Central memory CD8-positive, alpha-beta T cell (primary cell): ENCODE results near the gene MAFF.
"Not testable (repeated sequence)": the region's sequence is repeated elsewhere in the genome, so short reads cannot be mapped to it uniquely, and the experiment has no call there.

Source experiments
- ATAC-seq: fragments of 150-1000 bp; cut with Tn5 transposase; replicated peaks from 2 replicates; pipeline ENCODE4 v1.10.0; 2022; ENCODE audit warnings: mild to moderate bottlenecking, moderate FRiP score, moderate number of reproducible peaks; ENCODE audit not compliant: poor library complexity, severe bottlenecking; ENCODE audit errors: extremely low read depth
- DNase-seq, 2 donors: peaks; one replicate each; pipeline ENCODE4 v3.0.0; 2021; ENCODE audit warnings: low spot score in 2 of 2
- H3K27ac Mint-ChIP-seq: one replicate; pipeline ENCODE4 v1.8.0; 2022; ENCODE audit warnings: low read depth, mild to moderate bottlenecking, moderate library complexity, mixed read lengths
- H3K27me3 Mint-ChIP-seq: one replicate; pipeline ENCODE4 v1.8.0; 2022; ENCODE audit warnings: mixed read lengths
- H3K36me3 Mint-ChIP-seq: one replicate; pipeline ENCODE4 v1.8.0; 2022; ENCODE audit warnings: mild to moderate bottlenecking, moderate library complexity, mixed read lengths; ENCODE audit not compliant: insufficient read depth
- H3K4me1 Mint-ChIP-seq: one replicate; pipeline ENCODE4 v1.8.0; 2022; ENCODE audit warnings: mixed read lengths
- H3K4me3 Mint-ChIP-seq: one replicate; pipeline ENCODE4 v1.8.0; 2022; ENCODE audit warnings: mild to moderate bottlenecking, moderate library complexity, mixed read lengths
- H3K9me3 Mint-ChIP-seq: one replicate; pipeline ENCODE4 v1.8.0; 2022; ENCODE audit warnings: mixed read lengths

The MAFF gene

GRCh38 chr22:38171927-38172831 is 29.6 kb upstream of the MAFF start:
- peak overlapping the region; percentile 21 for H3K4me3 Mint-ChIP-seq

GRCh38 chr22:38172832-38173640 is 28.8 kb upstream of the MAFF start:
- ATAC-seq (peak; percentile 75), DNase-seq (peak in 1 of 2 donors; percentile 81)
- H3K4me3 Mint-ChIP-seq, result peak overlapping the region; percentile 21
- H3K9me3 Mint-ChIP-seq, result no peaks in the 10 kb centered on the region
- H3K27me3 Mint-ChIP-seq, result no peaks in the 10 kb centered on the region
- peaks cover 48% of the 10 kb centered on the region for H3K4me1 Mint-ChIP-seq
- peak overlapping the region; percentile 88 for H3K27ac Mint-ChIP-seq
- H3K36me3 Mint-ChIP-seq, result peaks cover 21% of the 10 kb centered on the region

More at GRCh38 chr22:38171927-38172831, 29.6 kb upstream of the MAFF start:
- peaks cover 20% of the 10 kb centered on the region for H3K36me3 Mint-ChIP-seq
- ATAC-seq, result no peak
- peak overlapping the region; percentile 88 for H3K27ac Mint-ChIP-seq
- no peaks in the 10 kb centered on the region for H3K27me3 Mint-ChIP-seq
- H3K4me1 Mint-ChIP-seq, result peaks cover 51% of the 10 kb centered on the region
- DNase-seq, result no peak
- H3K9me3 Mint-ChIP-seq, result no peaks in the 10 kb centered on the region

GRCh38 chr22:38173641-38173906 is 28.2 kb upstream of the MAFF start:
- H3K4me1 Mint-ChIP-seq, result peaks cover 46% of the 10 kb centered on the region
- no peaks in the 10 kb centered on the region for H3K9me3 Mint-ChIP-seq
- H3K27ac Mint-ChIP-seq, result peak overlapping the region; percentile 88
- H3K27me3 Mint-ChIP-seq, result no peaks in the 10 kb centered on the region
- ATAC-seq (no peak), DNase-seq (no peak)
- peaks cover 20% of the 10 kb centered on the region for H3K36me3 Mint-ChIP-seq
- no peak overlapping the region for H3K4me3 Mint-ChIP-seq

GRCh38 chr22:38174626-38175025 is 27.2 kb upstream of the MAFF start:
- peaks cover 16% of the 10 kb centered on the region for H3K36me3 Mint-ChIP-seq
- no peak overlapping the region for H3K27ac Mint-ChIP-seq
- DNase-seq (no peak), ATAC-seq (no peak)
- no peaks in the 10 kb centered on the region for H3K9me3 Mint-ChIP-seq
- H3K4me3 Mint-ChIP-seq, result no peak overlapping the region
- H3K27me3 Mint-ChIP-seq, result no peaks in the 10 kb centered on the region
- peaks cover 55% of the 10 kb centered on the region for H3K4me1 Mint-ChIP-seq

- H3K4me3 Mint-ChIP-seq, result no peak overlapping the region
- peaks cover 63% of the 10 kb centered on the region for H3K4me1 Mint-ChIP-seq
- peak overlapping the region; percentile 92 for H3K27ac Mint-ChIP-seq
Measured at GRCh38 chr22:38175206-38176118, 26.3 kb upstream of the MAFF start.

GRCh38 chr22:38176170-38176741 is 25.5 kb upstream of the MAFF start:
- H3K27ac Mint-ChIP-seq, result peak overlapping the region; percentile 92
- peak overlapping the region; percentile 51 for H3K4me3 Mint-ChIP-seq

More at GRCh38 chr22:38175206-38176118, 26.3 kb upstream of the MAFF start:
- no peaks in the 10 kb centered on the region for H3K9me3 Mint-ChIP-seq
- H3K36me3 Mint-ChIP-seq, result peaks cover 17% of the 10 kb centered on the region
- H3K27me3 Mint-ChIP-seq, result no peaks in the 10 kb centered on the region
- DNase-seq (no peak), ATAC-seq (no peak)

GRCh38 chr22:38177044-38177443 is 24.8 kb upstream of the MAFF start:
- no peaks in the 10 kb centered on the region for H3K27me3 Mint-ChIP-seq
- peak in 1 of 2 donors; percentile 37 for DNase-seq
- peak overlapping the region; percentile 92 for H3K27ac Mint-ChIP-seq
- no peak for ATAC-seq
- H3K36me3 Mint-ChIP-seq, result peaks cover 19% of the 10 kb centered on the region
- peaks cover 74% of the 10 kb centered on the region for H3K4me1 Mint-ChIP-seq
- no peaks in the 10 kb centered on the region for H3K9me3 Mint-ChIP-seq
- peak overlapping the region; percentile 51 for H3K4me3 Mint-ChIP-seq

More at GRCh38 chr22:38176170-38176741, 25.5 kb upstream of the MAFF start:
- peak in 1 of 2 donors; percentile 44 for DNase-seq
- ATAC-seq, result peak; percentile 33
- Mint-ChIP-seq H3K36me3 (peaks cover 17% of the 10 kb centered on the region), H3K4me1 (peaks cover 71% of the 10 kb centered on the region), H3K27me3 (no peaks in the 10 kb centered on the region), H3K9me3 (no peaks in the 10 kb centered on the region)

- DNase-seq, H3K4me3 Mint-ChIP-seq, H3K9me3 Mint-ChIP-seq, H3K27me3 Mint-ChIP-seq, ATAC-seq: not testable (repeated sequence)
- Mint-ChIP-seq H3K36me3 (peaks cover 19% of the 10 kb centered on the region), H3K27ac (peak overlapping the region; percentile 92), H3K4me1 (peaks cover 70% of the 10 kb centered on the region)
Measured at GRCh38 chr22:38177571-38177925, 24.2 kb upstream of the MAFF start.

GRCh38 chr22:38177926-38178604 is 23.7 kb upstream of the MAFF start:
- ATAC-seq (no peak), DNase-seq (no peak)
- Mint-ChIP-seq H3K9me3 (no peaks in the 10 kb centered on the region), H3K4me1 (peaks cover 65% of the 10 kb centered on the region), H3K27ac (peak overlapping the region; percentile 92), H3K36me3 (peaks cover 16% of the 10 kb centered on the region), H3K27me3 (no peaks in the 10 kb centered on the region), H3K4me3 (no peak overlapping the region)

GRCh38 chr22:38178605-38178937 is 23.2 kb upstream of the MAFF start:
- not testable (repeated sequence) for H3K27me3 Mint-ChIP-seq, DNase-seq, H3K9me3 Mint-ChIP-seq, H3K4me3 Mint-ChIP-seq, ATAC-seq
- Mint-ChIP-seq H3K27ac (peak overlapping the region; percentile 92), H3K4me1 (peaks cover 60% of the 10 kb centered on the region), H3K36me3 (peaks cover 15% of the 10 kb centered on the region)

GRCh38 chr22:38180841-38181452 is 20.8 kb upstream of the MAFF start:
- ATAC-seq (peak; percentile 56), DNase-seq (peak in 1 of 2 donors; percentile 49)
- Mint-ChIP-seq H3K4me1 (peaks cover 46% of the 10 kb centered on the region), H3K9me3 (no peaks in the 10 kb centered on the region), H3K36me3 (peaks cover 15% of the 10 kb centered on the region), H3K4me3 (peak overlapping the region; percentile 90), H3K27ac (peak overlapping the region; percentile 92), H3K27me3 (no peaks in the 10 kb centered on the region)
